NCI-H2196 (cell line): Measurements from ENCODE around the gene COL15A1.

Source experiments
- DNase-seq: peaks from one replicate; lab custom pipeline; 2025; ENCODE audit not compliant: unreplicated experiment; lab: John Stamatoyannopoulos, UW

Gene COL15A1

DNA sequence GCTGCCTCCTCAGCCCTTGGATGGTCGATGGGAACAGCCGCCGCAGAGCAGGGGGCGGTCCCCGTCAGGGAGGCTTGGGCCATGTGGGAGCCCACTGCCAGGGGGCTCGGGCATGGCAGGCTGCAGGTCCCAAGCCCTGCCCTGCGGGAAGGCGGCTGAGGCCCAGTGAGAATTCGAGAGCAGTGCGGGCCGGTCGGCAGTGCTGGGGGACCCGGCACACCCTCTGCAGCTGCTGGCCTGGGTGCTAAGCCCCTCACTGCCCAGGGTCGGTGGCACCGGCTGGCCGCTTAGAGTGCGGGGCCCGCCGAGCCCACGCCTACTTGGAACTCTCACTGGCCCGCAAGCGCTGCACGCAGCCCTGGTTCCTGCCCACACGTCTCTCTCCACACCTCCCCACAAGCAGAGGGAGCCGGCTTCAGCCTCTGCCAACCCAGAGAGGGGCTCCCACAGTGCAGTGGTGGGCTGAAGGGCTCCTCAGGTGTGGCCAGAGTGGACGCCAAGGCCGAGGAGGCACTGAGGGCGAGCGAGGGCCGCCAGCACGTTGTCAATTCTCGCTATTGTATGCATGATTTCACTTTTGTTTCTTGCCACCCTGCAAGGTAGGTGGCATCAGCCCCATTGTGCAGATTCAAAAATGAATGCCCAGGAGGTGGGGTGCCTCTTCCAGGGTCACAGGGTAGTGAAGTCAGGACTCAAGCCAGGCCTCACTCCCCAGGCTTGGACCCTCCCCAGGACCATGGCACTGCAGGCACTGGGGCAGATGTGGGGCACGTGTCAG lies 48.6 kb downstream of the COL15A1 start:
- no peak for DNase-seq

DNA sequence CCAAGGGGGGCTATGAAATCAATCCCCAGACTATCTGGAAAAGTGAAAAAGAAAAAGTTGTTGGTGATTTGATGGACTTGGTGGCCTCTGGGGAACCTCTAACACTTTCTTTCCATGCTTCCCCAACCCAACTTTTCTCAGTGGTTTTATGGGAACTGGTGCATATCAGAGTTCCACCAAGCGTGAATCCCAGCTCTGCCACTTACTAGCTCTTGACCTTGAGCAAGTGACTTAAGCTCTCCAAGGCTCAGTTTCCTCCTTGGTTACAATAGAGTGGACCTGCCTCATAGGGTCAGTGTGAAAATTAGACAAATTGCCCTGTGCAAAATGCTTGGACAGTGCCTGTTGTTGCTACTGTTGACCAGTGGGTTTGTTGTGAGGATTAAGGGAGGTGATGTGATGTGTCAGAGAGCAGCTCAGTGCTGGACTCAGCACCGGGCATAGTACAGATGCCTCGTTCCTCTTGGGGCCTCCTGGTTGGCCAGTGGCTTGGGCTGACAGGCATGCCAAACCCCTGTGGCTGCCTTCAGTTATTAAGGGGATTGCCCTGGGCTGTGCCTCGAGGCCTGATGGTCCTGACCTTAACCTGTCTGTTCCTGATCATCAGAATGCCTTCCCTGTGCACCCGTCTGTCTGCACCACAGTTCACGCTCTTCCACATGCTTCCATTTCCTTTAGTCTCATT lies 49.3 kb downstream of the COL15A1 start:
- DNase-seq, result no peak

DNA sequence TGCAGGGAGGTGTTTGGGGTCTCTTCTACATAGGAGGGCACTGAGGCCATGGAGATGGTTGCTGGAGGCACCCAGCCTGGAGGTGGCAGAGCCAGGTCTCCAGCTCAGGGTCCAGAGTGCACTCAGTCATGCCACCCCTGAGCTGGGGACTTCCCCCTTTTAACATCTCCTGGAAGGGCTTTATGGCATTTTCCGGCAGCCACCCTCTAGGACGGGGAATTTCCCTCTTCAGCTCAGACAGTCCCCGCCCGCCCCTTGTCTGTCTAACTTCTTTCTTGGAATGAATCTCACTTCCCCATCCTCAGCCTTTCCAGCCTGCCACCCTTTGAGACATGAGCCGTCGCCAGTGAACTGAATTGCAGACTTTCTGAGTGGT lies 49.9 kb downstream of the COL15A1 start:
- DNase-seq, result no peak

DNA sequence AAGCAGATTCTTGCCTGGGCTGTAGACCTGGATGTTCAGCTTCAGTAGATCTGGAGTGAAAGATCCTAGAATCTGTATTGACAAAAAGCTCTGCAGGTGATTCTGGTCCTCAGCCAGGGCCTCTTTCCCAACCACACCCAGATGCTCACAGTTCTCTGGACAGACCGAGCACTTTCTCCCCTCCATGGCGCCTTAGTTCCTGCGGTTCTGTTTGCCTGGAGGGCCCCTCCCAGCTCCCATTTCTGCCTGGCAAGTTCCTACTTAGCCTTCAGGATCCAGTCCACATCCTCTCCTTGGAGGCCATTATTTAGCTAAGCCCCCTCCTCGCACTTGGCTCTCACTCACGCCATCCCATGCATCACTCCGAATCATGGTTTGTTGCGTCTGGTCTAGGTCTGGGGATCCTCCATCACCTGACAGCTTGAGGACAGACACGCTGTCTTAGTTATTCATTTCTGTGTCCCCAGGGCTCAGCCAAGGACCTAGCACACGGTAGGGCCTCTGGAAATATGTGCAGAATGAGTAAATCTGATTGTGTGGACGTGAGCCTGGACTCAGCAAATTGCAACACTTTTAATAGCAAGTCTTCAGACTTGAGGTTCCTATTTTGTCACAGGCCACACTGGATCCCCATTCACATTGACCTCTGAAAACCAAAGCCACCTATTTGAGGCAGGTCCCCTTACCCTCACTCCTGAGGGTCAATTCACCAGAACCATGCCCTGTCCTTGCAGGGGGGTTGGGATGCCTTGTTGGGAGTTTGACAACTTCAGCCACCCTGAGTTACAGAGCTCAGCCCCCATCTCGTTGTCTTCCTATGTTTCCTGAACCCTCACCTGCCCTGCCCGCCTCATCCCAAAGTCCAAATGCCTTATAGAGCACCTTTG lies 50.7 kb downstream of the COL15A1 start:
- no peak for DNase-seq

DNA sequence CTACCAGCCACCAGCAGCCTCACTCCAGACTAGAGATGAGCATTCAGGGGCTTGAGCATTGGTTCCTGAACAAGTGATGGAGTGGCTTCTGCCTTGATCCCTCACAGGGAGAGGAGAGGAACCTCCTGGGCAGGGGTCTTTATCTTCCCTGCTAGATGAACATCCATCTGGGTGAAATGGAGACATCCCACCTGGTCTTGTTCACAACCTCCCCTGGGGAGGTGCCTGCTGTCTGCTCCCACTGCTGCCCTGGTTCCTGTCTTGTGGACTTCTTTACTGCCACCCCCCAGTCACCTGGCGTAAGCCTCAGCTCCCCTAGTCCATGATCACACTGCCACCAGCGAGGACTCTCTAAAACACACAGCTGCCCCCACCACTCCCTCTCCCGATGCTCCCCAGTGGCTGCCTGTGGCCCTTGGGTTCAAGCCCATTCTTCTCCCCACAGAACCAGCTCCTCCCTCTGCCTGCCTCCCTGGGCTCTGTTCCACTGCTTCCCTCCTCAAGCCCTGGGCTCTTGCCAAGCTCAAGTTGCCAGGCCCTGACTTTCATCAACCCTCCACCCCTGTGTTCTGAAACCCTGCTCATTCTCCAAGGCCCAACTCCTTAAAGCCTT lies 51.5 kb downstream of the COL15A1 start:
- DNase-seq, result no peak

DNA sequence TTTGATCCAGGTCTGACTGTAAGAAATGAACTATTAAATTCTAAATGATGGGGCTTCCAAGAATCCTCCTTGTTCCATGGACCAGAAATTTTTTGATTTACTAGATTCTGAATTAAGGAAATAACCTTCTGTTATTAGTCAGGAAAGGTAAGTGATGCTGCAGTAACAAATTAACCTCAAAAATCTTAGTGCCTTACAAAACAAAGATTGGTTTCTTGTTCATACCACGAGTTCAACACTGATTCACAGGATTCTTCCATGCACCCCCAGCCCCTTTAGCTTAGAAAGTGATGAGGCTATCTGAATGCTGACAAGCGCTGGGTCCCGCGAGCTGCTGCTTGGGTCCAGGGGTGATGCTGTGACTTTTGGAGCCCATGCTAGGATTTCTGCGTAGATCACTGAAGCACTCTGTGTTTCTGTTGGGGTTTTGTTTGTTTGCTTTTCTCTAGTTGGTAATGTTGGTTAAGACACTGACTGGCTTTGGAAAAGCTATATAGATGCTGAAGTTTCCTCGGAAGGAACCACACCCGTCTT lies 52.3 kb downstream of the COL15A1 start:
- no peak for DNase-seq

DNA sequence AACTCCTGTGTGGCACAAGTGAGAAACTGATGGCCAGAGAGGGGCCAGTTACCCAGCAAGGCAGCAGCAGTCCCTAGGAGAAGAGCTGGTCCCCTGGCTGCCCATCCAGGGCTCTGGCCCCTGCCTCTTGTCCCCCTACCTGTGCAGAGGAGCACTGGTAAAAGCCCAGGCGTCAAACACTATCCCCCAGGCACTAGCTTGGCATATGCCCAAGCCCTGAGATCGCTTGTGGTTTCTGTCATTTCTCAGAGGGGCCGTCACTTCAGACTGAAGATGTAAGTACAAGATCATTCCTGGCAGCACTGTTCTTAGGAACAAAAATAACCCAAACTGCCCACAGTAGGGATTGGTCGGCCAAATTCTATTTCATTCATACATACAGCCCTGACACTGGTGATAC lies 53.9 kb downstream of the COL15A1 start:
- no peak for DNase-seq

DNA sequence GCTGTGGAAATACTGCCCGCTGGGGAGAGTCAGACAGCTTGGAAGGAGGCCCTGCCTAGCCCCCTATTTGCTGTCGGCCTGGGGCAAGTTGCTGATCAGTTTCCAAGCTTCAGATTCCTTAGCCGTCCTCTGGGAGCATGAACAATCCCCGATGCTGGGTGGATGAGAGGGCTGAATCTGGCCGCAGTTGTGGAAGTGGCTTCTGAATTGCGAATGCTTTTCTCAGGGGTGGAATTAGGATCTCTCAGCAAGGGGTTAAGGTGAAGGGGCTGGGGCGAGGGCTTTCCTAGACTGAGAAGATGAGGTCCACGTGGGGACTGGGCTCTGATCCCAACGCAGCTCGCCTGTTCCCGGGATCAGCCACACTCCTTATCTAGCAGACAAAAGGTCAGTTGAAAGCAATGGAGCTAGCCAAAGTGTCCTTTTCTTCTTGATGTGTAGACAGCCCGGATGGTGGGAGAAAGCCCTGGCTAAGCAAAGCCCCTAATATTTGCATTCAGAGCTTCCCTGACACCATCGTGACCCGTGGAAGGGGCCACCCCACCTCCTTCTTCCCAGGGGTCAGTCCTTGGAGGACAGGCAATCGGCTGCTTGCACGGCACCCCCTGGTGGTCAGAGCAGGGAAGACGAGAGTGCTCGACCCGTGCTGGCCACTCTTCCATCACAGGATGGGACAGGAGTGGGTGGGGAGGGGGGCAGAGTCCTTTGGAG lies 54.9 kb downstream of the COL15A1 start:
- peak; percentile 43 for DNase-seq

DNA sequence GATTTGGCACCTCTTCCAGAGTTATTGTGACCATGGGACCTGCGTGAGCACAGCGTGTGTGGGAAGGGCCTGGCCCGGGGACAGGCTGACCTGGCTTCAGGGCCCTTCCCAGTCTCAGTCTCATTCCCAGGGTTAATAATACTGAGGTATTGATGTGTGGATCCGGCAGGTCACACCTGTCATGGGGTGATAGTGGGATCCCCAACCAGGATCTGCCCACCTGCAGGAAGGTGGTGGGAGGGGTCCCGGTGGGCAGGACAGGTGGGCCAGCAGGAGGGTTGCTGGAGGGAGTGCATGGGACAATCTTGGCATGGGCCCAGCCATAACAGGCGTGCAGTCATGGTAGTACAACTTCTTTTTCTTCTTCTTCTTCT lies 55.4 kb downstream of the COL15A1 start:
- DNase-seq, result no peak

DNA sequence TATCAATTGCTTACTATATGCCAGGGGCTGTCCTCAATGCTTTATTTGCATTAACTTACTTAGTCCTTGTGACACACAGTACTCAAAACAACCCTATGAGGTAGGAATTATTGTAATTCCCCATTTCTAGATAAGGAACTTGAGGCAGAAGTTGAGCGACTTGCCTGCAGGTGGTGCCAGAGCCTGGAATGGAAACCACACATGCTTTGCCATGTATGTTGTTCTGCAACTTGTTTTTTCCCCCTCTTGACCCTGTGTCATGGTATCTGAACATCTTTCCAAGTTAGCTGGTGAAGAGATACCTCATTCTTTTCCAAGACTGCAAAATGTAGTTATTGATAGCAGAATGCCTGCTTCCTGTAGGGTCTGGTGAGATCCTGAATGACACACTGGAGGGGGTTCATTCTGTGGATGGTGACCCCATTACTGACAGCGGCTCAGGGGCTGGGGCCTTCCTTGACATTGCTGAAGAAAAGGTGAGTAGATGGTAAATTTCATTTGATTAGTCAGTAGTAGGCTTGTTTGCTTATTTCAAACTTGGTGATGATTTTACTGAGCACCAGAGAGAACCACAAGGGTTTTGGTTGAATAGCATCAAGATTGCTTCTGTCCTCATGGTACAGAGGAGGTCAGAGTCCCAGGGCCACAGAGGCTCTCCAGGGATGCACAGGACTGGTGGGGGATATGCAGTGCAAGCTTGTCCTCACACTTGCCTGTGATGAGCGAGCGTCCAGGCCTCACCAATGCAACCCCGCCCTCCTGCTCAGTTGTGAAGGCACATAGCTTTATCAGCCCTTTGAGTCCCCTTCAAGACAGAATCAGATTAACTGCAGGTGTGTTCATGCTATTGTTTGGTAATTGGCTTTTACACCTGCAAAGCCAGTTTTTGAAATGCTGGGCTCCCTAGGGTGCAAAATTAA lies 57.0 kb downstream of the COL15A1 start:
- DNase-seq, result no peak

DNA sequence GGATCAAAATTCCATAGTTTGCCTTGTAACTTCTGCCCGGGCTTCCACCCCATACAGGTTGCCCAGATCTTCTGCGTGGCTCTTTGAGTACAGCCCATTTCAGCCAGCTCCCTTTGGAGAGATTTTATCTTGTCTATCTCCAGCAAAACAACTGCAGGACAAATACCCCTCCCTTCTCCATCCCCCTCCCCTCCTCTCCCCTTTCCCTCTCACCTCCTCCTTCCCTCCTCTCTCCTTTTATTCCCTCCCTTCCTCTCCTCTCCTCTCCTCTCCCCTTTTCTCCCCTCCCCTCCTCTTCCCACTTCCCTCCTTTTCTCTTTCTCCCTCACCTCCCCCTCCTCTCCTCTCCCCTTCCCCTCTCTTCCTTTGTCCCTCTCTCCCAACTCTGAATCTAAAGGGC lies 58.2 kb downstream of the COL15A1 start:
- no peak for DNase-seq

DNA sequence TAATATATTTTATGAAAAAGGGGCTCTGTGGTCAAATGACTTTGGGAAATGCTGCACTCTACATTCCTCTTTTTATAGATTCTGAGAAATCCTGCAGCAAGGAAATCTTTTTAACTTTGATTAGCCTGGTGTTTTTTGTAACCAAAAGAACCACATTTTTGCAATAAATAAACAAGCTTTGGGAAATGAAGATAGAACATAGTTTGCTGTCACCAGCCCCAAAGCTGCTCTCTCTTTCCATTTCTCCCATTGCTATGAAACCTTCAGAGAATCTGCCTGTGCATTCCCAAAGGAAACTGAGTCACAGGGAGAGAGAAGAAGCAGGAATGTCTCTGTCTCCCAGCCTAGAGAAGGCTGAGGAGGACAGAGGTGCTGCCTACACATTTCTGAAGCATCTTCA lies 59.0 kb downstream of the COL15A1 start:
- DNase-seq, result no peak

DNA sequence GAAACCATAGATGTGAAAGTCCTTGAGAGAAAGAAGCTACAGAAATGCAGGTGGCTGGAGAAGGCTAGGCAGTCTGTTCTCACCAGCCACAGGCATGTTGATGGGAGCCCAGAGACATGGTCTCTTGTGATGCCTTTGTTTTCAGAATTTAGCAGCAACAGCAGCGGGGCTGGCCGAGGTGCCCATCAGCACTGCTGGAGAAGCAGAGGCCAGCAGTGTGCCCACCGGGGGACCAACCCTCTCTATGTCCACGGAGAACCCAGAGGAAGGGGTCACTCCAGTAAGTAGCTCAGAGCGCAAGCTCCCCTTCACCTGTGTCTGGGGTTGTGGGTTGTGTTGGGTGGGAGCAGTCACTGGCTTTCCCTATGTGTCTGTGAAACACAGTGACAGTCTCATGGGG lies 59.6 kb downstream of the COL15A1 start:
- DNase-seq, result no peak

DNA sequence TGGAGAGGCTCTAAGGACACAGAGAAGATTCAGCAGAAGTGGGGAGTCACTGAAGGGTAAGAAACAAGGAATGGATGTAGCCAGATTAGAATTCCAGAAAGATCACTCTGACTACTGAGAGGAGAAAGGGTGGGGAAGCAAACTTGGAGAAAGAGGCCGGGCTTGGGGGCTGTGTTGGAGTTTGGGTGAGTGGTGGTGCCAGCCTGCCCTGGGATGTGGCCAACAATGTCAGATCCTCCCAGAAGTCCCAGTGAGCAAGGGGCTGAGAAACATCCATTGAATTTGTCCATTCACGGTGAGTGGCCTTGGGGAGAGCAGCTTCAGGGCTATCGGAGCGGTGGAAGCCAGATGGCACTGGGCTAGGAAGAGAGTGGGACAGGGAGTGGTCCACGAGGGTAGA lies 60.4 kb downstream of the COL15A1 start:
- DNase-seq, result no peak

DNA sequence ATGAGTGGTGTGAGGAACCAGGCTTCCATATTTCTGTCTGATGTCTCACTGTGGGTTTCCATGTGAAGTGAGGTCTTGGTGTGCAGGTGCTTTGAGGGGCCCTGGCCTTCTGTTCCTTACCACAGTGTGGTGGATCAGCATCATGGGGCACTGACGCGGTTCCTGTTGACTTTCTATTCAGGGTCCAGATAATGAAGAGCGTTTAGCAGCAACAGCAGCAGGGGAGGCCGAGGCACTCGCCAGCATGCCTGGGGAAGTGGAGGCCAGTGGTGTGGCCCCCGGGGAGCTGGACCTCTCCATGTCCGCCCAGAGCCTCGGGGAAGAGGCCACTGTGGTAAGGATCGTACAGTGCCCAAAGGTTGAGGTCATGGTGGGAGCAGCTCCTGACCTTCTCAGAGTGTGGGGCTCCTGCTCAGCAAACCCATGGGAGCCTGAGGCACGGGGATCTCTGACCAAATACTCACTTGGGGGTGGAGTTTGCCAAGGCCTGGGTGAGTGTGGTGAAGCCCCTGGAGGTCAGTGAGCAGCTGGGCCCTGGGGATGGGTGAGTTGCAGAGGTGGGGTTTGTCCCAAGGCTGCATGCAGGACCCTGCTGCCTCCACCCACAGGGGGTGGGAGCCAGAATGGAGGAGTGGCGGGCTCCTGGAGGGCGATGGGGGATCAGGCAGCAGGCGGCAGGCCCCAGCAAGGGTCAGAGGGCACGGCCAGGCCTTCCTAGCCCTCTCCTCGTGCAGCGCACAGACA lies 61.2 kb downstream of the COL15A1 start:
- no peak for DNase-seq

DNA sequence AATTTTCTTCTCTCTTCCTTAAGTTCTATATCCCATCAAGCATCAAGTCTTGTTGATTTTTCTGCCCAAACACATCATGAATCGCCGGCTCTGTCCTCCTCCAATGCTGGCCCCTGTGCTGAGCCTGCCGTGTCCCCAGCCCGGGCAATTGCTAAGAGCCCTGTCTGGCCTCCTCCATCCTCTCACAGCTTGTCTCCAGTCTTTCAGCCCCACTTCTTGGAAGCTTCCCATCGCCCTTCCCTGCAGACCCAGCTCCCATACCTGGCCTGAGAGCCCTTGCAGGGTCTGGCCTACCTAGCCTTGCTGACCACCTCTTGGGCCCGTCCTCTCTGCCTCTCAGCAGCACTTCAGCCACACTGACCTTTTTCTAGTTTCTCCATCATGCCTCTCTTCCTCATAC lies 61.9 kb downstream of the COL15A1 start:
- DNase-seq, result no peak

DNA sequence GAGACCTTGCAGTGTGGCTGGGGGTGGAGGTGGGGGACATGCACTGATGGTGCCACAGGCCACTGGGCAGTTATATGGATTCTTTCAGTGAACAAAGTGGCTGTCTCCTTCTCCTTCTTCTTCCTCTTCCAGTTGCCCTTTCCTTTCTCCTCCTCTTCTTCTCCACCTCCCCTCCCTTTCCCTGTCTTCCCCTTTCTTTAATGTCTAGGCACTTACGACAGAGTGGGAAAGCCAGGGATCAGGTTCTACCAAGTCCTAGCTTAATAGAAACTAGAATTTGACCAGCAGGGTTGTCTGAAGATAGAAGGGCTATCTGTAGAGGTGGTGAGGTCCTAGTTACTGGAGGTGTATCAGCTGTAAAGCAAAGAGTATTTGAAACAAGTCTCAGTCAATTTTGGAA lies 62.8 kb downstream of the COL15A1 start:
- no peak for DNase-seq

DNA sequence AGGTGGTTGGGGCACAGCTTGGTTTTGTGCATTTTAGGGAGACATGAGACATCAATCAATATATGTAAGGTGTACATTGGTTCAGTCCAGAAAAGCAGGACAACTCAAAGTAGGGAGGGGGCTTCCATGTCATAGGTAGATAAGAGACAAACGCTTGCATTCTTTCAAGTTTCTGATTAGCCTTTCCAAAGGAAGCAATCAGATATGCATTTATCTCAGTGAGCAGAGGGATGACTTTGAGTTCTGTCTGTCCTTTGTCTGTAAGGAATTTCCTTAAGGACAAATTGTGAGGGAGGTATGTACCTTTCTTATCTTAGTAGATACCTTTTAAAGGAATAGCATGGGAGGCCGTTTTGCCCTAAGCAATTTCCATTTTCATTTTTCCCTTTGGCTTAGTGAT lies 63.3 kb downstream of the COL15A1 start:
- DNase-seq, result no peak

DNA sequence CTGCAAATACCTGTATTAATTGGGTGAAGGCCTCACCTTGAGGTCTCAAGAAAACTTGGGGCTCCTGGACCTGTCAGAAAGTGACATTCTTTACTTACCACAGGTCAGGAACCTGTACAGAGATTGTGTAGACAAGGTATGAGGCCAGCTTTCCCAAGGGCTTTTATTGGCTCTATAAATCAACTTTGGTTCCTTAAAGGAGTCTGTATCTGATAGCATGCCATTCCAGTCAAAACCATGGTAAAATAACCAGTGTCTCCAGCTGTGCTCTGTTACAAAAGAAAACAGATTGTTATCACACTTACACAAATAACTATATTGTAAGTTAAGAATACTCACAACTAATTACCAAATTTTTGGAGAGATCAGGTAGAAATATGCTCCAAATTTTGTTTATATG lies 64.5 kb downstream of the COL15A1 start:
- no peak for DNase-seq
